KMS-11 (cell line): ENCODE results near the gene NWD2.
"Not testable (repeated sequence)": the region's sequence is repeated elsewhere in the genome, so short reads cannot be mapped to it uniquely, and the experiment has no call there.

Experiments
- H2AFZ ChIP-seq: fragments of 200-600 bp; sonication (generic); 2 replicates; pipeline ENCODE4 v1.6.1; 2016; ENCODE audit warnings: antibody characterized with exemption, mixed run types, low read depth
- H3K27ac ChIP-seq: fragments of 200-600 bp; sonication (generic); 2 replicates; pipeline ENCODE4 v1.6.1; 2016; ENCODE audit warnings: mild to moderate bottlenecking, mixed run types
- H3K27me3 ChIP-seq: fragments of 200-600 bp; sonication (generic); 2 replicates; pipeline ENCODE4 v1.6.1; 2017; ENCODE audit warnings: mild to moderate bottlenecking, low read depth, mixed run types, moderate library complexity; ENCODE audit not compliant: insufficient read depth
- H3K36me3 ChIP-seq: fragments of 200-600 bp; sonication (generic); 2 replicates; pipeline ENCODE4 v1.6.1; 2017; ENCODE audit warnings: mild to moderate bottlenecking, mixed run types; ENCODE audit not compliant: insufficient read depth
- H3K4me1 ChIP-seq: fragments of 200-600 bp; sonication (generic); 2 replicates; pipeline ENCODE4 v1.6.1; 2016; ENCODE audit warnings: mild to moderate bottlenecking, low read depth, mixed run types; ENCODE audit not compliant: poor library complexity, severe bottlenecking
- H3K4me2 ChIP-seq: fragments of 200-600 bp; sonication (generic); 2 replicates; pipeline ENCODE4 v1.7.0; 2016; ENCODE audit warnings: mild to moderate bottlenecking, mixed run types
- H3K4me3 ChIP-seq: fragments of 200-600 bp; sonication (generic); IDR thresholded peaks from 2 replicates; pipeline ENCODE4 v1.6.1; 2017; ENCODE audit warnings: low read depth, low read length, mixed read lengths; ENCODE audit not compliant: insufficient read depth
- H3K79me2 ChIP-seq: fragments of 200-600 bp; sonication (generic); 2 replicates; pipeline ENCODE4 v1.6.1; 2016; ENCODE audit warnings: low read depth, mixed run types; ENCODE audit not compliant: insufficient read depth
- H3K9ac ChIP-seq: fragments of 200-600 bp; sonication (generic); 2 replicates; pipeline ENCODE4 v1.6.1; 2016; ENCODE audit warnings: mild to moderate bottlenecking, mixed run types
- H4K20me1 ChIP-seq: fragments of 200-600 bp; sonication (generic); 2 replicates; pipeline ENCODE4 v1.6.1; 2016; ENCODE audit warnings: mild to moderate bottlenecking, mixed run types; ENCODE audit not compliant: insufficient read depth
- TF ChIP-seq, protein P1 (sequence below): fragments of 200-600 bp; sonication (generic); conservative IDR thresholded peaks from 2 replicates; pipeline ENCODE4 v1.6.1; 2017; ENCODE audit warnings: low read depth, mild to moderate bottlenecking, antibody characterized with exemption, low read length, moderate library complexity, mixed read lengths

NWD2 gene, protein sequence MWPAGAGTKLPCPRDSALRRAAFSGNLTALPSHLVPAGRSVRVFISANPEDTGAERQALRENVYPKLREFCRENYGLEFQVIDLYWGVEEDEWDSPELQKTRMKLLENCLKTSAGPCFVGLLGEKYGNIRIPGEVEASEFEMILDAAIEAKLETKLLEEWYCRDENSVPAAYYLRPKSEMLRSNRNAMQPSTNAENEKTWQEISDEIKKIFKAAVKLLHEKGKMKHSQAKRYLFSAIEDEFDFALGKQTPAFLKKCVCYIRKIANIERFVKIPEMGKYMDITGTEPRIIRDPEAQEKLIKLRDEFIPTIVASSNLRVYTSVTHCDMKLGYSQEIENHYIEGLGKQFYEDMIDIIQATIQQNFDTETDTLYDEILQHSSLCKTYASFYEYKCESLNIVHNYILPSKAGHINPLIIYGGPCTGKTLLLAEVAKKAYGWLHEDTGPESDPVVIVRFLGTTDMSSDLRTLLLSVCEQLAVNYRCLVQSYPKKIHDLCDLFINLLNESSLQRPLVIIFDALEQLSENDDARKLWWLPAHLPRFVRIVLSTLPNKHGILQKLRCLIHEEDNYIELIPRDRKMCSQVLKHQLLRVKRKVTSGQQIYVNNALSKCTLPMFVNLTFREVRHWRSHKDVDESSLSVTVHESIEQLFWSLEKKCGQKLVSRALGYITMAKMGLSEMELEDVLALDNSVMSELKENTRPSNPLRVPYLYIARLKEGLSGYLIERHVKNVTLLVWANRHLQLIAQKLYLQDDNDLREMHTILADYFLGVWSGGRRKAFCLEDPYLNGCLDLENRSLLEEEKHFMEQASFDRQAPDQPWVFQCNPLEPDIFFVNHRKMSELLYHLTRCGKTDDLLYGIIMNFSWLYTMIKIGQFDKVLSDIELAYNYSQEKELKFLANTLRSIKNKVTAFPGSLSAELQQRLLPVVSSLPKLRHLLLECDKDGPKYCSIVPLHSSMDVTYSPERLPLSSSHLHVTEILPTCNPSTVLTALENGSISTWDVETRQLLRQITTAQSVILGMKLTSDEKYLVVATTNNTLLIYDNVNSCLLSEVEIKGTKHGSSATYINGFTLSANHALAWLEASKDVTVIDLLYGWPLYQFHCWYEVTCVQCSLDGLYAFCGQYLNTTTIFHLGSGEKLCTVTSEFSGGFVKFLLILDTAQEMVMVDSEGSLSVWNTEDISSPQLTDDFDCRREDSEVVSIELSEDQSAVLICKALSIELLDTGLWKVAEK (N-terminal part only)

DNA sequence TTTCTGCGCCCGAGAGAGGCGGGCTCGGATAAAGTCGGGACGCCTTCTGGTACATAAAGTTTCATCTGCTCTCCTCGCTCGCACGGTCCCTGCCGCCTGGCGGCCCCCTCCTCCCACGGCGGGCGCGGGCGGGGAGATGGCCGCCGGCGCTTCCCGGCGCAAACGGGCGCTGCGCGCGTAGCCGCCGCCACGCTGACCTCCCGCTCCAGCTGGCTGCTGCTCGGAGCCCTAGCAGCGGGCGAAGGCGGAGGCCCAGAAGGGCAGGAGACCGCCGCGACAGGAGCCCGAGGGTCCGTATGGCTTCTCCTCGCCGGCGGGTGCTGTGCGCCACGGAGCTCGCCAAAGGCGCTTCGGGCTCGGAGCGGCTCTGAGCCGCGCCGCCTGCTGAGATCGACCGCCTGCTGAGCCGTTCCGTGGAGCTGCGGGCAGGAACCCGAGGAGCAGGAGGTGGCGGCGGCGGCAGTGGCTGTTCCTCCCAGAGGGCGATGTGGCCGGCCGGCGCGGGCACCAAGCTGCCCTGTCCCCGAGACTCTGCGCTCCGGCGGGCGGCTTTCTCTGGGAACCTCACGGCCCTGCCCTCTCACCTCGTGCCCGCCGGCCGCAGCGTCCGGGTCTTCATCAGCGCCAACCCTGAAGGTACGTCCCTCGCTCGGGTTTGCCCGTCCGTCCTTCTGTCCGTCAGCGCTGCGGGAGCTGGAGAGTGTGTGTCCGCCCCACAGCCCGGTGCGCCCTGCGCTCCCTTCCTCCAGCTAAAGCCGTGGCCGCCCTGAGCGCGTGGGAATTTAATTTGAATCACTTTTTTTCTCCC, at the start of gene NWD2:
NWD2 (plus strand) TSS at position 161 of the 808 bp plus-strand sequence; CDS start at position 486, 325 bp downstream.
- no peak within 1 kb of the TSS for H3K4me2 ChIP-seq
- H4K20me1 ChIP-seq = no peaks in the 10 kb centered on the region
- no peak within 1 kb of the TSS for H3K4me3 ChIP-seq
- H2AFZ ChIP-seq = no peak within 1 kb of the TSS
- no peaks in the 10 kb centered on the region for H3K4me1 ChIP-seq
- no peak within 1 kb of the TSS for H3K9ac ChIP-seq
- no peak within 1 kb of the TSS for H3K27ac ChIP-seq
- H3K27me3 ChIP-seq = no peaks in the 10 kb centered on the region
- no peaks in the 10 kb centered on the region for H3K36me3 ChIP-seq
- H3K79me2 ChIP-seq = no peaks in the 10 kb centered on the region
- TF ChIP-seq, protein P1, sequence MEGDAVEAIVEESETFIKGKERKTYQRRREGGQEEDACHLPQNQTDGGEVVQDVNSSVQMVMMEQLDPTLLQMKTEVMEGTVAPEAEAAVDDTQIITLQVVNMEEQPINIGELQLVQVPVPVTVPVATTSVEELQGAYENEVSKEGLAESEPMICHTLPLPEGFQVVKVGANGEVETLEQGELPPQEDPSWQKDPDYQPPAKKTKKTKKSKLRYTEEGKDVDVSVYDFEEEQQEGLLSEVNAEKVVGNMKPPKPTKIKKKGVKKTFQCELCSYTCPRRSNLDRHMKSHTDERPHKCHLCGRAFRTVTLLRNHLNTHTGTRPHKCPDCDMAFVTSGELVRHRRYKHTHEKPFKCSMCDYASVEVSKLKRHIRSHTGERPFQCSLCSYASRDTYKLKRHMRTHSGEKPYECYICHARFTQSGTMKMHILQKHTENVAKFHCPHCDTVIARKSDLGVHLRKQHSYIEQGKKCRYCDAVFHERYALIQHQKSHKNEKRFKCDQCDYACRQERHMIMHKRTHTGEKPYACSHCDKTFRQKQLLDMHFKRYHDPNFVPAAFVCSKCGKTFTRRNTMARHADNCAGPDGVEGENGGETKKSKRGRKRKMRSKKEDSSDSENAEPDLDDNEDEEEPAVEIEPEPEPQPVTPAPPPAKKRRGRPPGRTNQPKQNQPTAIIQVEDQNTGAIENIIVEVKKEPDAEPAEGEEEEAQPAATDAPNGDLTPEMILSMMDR = no peak

DNA sequence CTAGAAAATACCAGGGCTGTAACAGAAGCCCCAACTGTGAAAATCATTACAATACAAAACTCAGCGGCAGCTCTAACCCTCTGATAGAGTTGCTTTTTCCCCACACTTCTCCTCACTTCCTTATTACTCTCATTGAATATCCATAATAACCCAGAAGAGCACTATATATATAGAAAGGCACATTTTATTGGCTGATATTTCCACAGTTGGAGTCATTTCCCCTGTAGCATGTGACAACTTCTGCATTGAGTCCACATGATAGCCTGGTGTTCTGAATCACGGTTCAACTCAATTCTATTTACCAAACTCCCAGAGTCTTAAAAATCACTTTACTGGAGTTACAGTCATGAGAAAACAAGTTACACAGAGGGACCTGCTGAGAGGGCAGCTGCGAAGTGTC, 46.6 kb upstream of the NWD2 start:
- no peak overlapping the region for H3K9ac ChIP-seq
- H3K4me3 ChIP-seq = no peak overlapping the region
- no peaks in the 10 kb centered on the region for H3K27me3 ChIP-seq
- H4K20me1 ChIP-seq = no peaks in the 10 kb centered on the region
- H3K4me2 ChIP-seq = no peak overlapping the region
- no peak overlapping the region for H3K27ac ChIP-seq
- H3K36me3 ChIP-seq = no peaks in the 10 kb centered on the region
- TF ChIP-seq, protein P1 = no peak
- H2AFZ ChIP-seq = no peak overlapping the region
- H3K79me2 ChIP-seq = no peaks in the 10 kb centered on the region
- no peaks in the 10 kb centered on the region for H3K4me1 ChIP-seq

DNA sequence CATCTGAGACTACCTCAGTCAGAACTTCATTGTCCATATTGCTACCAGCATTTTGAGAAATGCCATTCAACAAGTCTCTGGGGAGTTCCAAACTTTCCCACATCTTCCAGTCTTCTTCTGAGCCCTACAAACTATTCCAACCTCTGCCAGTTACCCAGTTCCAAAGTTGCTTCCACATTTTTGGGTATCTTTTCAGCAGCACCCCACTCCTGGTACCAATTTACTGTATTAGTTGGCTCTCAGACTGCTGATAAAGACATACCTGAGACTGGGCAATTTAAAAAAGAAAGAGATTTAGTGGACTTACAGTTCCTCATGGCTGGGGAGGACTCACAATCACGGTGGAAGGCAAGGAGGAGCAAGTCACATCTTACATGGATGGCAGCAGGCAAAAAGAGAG, 39.8 kb upstream of the NWD2 start:
- H3K36me3 ChIP-seq, H3K4me2 ChIP-seq, H3K27ac ChIP-seq, H3K4me3 ChIP-seq, H3K27me3 ChIP-seq, H3K4me1 ChIP-seq, H4K20me1 ChIP-seq, H3K79me2 ChIP-seq, H3K9ac ChIP-seq, H2AFZ ChIP-seq: not testable (repeated sequence)

DNA sequence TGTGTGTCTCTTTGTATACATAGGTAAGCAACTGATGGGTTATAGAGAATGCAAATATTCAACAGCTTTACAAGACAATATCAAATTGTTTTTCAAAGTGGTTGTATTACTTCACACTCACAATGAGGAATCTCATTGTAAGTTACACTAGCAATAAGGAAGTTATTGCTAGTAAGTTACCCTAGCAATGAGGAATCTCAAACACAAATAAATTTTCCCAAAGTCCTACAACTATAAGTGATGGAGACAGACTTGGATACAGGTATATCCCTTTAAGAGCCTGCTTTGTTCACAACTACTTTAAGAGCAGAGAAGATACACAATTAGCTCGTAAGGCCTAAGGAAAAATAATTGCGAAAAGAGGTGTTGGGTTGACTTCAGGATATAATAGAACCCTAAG, 28.3 kb upstream of the NWD2 start:
- Histone ChIP-seq H3K79me2 (no peaks in the 10 kb centered on the region), H3K9ac (no peak overlapping the region), H3K27me3 (no peaks in the 10 kb centered on the region), H3K4me2 (no peak overlapping the region), H3K27ac (no peak overlapping the region), H3K4me1 (no peaks in the 10 kb centered on the region), H4K20me1 (no peaks in the 10 kb centered on the region), H2AFZ (no peak overlapping the region), H3K36me3 (no peaks in the 10 kb centered on the region), H3K4me3 (no peak overlapping the region)
- TF ChIP-seq, protein P1 = no peak
